ENCODE results near the gene ITGB8. TPM values are rescaled to one million over a fixed set of nuclear protein-coding genes. Genes with fewer than 3 reads are reported as not detected.

Gene ITGB8
- polyA plus RNA-seq, 1 donor from 2014 or later, result 12.2 TPM

DNA sequence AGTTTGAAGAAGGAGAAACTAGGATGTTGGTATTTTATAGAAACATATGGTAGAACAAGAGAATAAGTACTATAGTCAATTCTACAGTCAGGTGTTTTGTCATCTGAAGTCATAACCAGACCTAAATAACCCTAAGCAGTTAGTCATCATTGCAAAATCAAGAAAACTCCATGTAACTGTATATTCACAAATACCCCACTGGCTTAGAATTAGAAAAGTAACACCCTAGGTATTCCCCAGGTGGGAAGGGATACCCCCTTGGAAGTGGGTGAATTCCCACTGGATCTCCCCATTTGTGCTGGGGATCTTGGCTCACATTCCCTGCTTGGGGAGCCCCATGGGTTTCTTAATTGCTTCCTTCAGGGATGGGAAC, 45.9 kb upstream of the ITGB8 start:
- H3K27ac ChIP-seq (ENCODE audit: low read length), result no peak overlapping the region
- no peak overlapping the region for H3K9ac ChIP-seq (ENCODE audit: low read length)
- H3K27me3 ChIP-seq (ENCODE audit: insufficient read depth, low read depth, low read length), result no peaks in the 10 kb centered on the region
- no peak overlapping the region for H3K4me2 ChIP-seq (ENCODE audit: low read length)
- H3K9me2 ChIP-seq (ENCODE audit: insufficient read depth, low read length), result no peaks in the 10 kb centered on the region
- no peaks in the 10 kb centered on the region for H3K79me2 ChIP-seq (replicated peaks; ENCODE audit: insufficient read depth, low read length)
- H3K9me3 ChIP-seq (ENCODE audit: low read length), result no peaks in the 10 kb centered on the region
- no peaks in the 10 kb centered on the region for H3K36me3 ChIP-seq (ENCODE audit: insufficient read depth, low read length)
- H3F3A ChIP-seq (ENCODE audit: insufficient read depth, low read length, poor library complexity, severe bottlenecking), result no peaks in the 10 kb centered on the region
- H4K20me1 ChIP-seq (ENCODE audit: insufficient read depth), result no peaks in the 10 kb centered on the region
- no peak overlapping the region for H2AFZ ChIP-seq (ENCODE audit: low read depth, low read length)
- TF ChIP-seq POLR2AphosphoS5 (IDR thresholded peaks at IDR 0.05) (no peak), EP300 (conservative IDR thresholded peaks at IDR 0.05; ENCODE audit: poor library complexity, severe bottlenecking) (no peak), RAD21 (conservative IDR thresholded peaks at IDR 0.05) (no peak)
- H3K4me3 ChIP-seq (ENCODE audit: low read length), result no peak overlapping the region

DNA sequence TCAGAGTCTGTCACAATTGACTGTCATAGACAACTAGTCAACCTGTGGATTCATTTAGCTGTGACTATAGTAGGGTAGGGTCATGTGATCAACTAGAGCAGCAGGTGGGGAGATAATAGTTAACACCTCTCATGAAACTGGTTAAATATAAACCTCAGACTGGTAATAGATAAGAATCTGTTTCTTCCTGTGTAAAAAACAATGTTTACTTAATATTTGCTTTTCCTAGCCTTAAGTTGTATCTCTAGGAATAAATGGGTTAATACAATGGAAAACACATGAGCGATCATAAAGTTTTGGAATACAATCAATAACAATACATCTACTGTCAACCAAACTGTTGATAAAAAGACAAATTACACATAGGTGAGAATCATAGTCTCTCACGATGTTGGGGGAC, 43.4 kb upstream of the ITGB8 start:
- Histone ChIP-seq H3K27me3 (ENCODE audit: insufficient read depth, low read depth, low read length) (no peaks in the 10 kb centered on the region), H3K36me3 (ENCODE audit: insufficient read depth, low read length) (no peaks in the 10 kb centered on the region), H3K27ac (ENCODE audit: low read length) (no peak overlapping the region), H3K9me2 (ENCODE audit: insufficient read depth, low read length) (no peaks in the 10 kb centered on the region), H2AFZ (ENCODE audit: low read depth, low read length) (no peak overlapping the region), H3K79me2 (replicated peaks; ENCODE audit: insufficient read depth, low read length) (no peaks in the 10 kb centered on the region), H3K9me3 (ENCODE audit: low read length) (no peaks in the 10 kb centered on the region), H3K4me2 (ENCODE audit: low read length) (no peak overlapping the region), H3K4me3 (ENCODE audit: low read length) (no peak overlapping the region), H3F3A (ENCODE audit: insufficient read depth, low read length, poor library complexity, severe bottlenecking) (no peaks in the 10 kb centered on the region), H3K9ac (ENCODE audit: low read length) (no peak overlapping the region), H4K20me1 (ENCODE audit: insufficient read depth) (no peaks in the 10 kb centered on the region)
- TF ChIP-seq, protein P1, sequence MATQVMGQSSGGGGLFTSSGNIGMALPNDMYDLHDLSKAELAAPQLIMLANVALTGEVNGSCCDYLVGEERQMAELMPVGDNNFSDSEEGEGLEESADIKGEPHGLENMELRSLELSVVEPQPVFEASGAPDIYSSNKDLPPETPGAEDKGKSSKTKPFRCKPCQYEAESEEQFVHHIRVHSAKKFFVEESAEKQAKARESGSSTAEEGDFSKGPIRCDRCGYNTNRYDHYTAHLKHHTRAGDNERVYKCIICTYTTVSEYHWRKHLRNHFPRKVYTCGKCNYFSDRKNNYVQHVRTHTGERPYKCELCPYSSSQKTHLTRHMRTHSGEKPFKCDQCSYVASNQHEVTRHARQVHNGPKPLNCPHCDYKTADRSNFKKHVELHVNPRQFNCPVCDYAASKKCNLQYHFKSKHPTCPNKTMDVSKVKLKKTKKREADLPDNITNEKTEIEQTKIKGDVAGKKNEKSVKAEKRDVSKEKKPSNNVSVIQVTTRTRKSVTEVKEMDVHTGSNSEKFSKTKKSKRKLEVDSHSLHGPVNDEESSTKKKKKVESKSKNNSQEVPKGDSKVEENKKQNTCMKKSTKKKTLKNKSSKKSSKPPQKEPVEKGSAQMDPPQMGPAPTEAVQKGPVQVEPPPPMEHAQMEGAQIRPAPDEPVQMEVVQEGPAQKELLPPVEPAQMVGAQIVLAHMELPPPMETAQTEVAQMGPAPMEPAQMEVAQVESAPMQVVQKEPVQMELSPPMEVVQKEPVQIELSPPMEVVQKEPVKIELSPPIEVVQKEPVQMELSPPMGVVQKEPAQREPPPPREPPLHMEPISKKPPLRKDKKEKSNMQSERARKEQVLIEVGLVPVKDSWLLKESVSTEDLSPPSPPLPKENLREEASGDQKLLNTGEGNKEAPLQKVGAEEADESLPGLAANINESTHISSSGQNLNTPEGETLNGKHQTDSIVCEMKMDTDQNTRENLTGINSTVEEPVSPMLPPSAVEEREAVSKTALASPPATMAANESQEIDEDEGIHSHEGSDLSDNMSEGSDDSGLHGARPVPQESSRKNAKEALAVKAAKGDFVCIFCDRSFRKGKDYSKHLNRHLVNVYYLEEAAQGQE (IDR thresholded peaks at IDR 0.05; ENCODE audit: borderline replicate concordance), result no peak
- TF ChIP-seq RAD21 (conservative IDR thresholded peaks at IDR 0.05), result no peak
- no peak for TF ChIP-seq SMC3 (conservative IDR thresholded peaks at IDR 0.05; ENCODE audit: poor library complexity)
- no peak for TF ChIP-seq EZH2 (IDR thresholded peaks at IDR 0.05; ENCODE audit: borderline replicate concordance, insufficient read depth, low read length, poor library complexity, severe bottlenecking)
- no peak for TF ChIP-seq MXI1 (conservative IDR thresholded peaks at IDR 0.05; ENCODE audit: poor library complexity, severe bottlenecking)
- TF ChIP-seq POLR2AphosphoS5 (IDR thresholded peaks at IDR 0.05), result no peak
- no peak for TF ChIP-seq TAF1 (IDR thresholded peaks at IDR 0.05; ENCODE audit: low read depth)
- TF ChIP-seq, protein P2, sequence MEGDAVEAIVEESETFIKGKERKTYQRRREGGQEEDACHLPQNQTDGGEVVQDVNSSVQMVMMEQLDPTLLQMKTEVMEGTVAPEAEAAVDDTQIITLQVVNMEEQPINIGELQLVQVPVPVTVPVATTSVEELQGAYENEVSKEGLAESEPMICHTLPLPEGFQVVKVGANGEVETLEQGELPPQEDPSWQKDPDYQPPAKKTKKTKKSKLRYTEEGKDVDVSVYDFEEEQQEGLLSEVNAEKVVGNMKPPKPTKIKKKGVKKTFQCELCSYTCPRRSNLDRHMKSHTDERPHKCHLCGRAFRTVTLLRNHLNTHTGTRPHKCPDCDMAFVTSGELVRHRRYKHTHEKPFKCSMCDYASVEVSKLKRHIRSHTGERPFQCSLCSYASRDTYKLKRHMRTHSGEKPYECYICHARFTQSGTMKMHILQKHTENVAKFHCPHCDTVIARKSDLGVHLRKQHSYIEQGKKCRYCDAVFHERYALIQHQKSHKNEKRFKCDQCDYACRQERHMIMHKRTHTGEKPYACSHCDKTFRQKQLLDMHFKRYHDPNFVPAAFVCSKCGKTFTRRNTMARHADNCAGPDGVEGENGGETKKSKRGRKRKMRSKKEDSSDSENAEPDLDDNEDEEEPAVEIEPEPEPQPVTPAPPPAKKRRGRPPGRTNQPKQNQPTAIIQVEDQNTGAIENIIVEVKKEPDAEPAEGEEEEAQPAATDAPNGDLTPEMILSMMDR (IDR thresholded peaks at IDR 0.05; ENCODE audit: poor library complexity, severe bottlenecking), result no peak
- no peak for TF ChIP-seq EP300 (conservative IDR thresholded peaks at IDR 0.05; ENCODE audit: poor library complexity, severe bottlenecking)

DNA sequence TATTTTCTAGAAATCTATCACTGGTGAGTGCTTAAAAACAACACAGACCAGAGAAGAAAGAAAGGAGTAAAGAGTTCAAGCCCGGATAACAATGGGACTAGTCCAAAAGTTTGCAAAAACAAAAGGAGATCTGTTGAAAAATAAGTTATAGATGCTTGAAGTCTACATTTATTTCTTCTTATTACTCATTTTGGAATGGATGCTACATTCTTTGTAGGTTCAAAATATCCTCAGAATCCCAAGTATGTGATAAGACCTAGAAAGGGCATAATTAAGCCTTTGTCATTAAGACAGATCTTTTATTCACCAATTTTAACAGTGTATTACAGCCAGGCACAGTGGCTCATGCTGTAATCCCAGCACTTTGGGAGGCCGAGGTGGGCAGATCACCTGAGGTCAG, 42.7 kb upstream of the ITGB8 start:
- no peaks in the 10 kb centered on the region for H3K36me3 ChIP-seq (ENCODE audit: insufficient read depth, low read length)
- no peaks in the 10 kb centered on the region for H3K9me2 ChIP-seq (ENCODE audit: insufficient read depth, low read length)
- no peaks in the 10 kb centered on the region for H4K20me1 ChIP-seq (ENCODE audit: insufficient read depth)
- no peak overlapping the region for H2AFZ ChIP-seq (ENCODE audit: low read depth, low read length)
- H3F3A ChIP-seq (ENCODE audit: insufficient read depth, low read length, poor library complexity, severe bottlenecking), result no peaks in the 10 kb centered on the region
- H3K27me3 ChIP-seq (ENCODE audit: insufficient read depth, low read depth, low read length), result no peaks in the 10 kb centered on the region
- no peak overlapping the region for H3K9ac ChIP-seq (ENCODE audit: low read length)
- no peak for TF ChIP-seq MXI1 (conservative IDR thresholded peaks at IDR 0.05; ENCODE audit: poor library complexity, severe bottlenecking)
- TF ChIP-seq, protein P1 (IDR thresholded peaks at IDR 0.05; ENCODE audit: borderline replicate concordance), result no peak
- no peak for TF ChIP-seq EZH2 (IDR thresholded peaks at IDR 0.05; ENCODE audit: borderline replicate concordance, insufficient read depth, low read length, poor library complexity, severe bottlenecking)
- TF ChIP-seq EP300 (conservative IDR thresholded peaks at IDR 0.05; ENCODE audit: poor library complexity, severe bottlenecking), result no peak
- no peak for TF ChIP-seq TAF1 (IDR thresholded peaks at IDR 0.05; ENCODE audit: low read depth)
- no peak for TF ChIP-seq RAD21 (conservative IDR thresholded peaks at IDR 0.05)
- TF ChIP-seq POLR2AphosphoS5 (IDR thresholded peaks at IDR 0.05), result no peak
- TF ChIP-seq SMC3 (conservative IDR thresholded peaks at IDR 0.05; ENCODE audit: poor library complexity), result no peak
- TF ChIP-seq, protein P2 (IDR thresholded peaks at IDR 0.05; ENCODE audit: poor library complexity, severe bottlenecking), result no peak
- no peak overlapping the region for H3K4me2 ChIP-seq (ENCODE audit: low read length)
- H3K27ac ChIP-seq (ENCODE audit: low read length), result no peak overlapping the region
- H3K79me2 ChIP-seq (replicated peaks; ENCODE audit: insufficient read depth, low read length), result no peaks in the 10 kb centered on the region
- no peaks in the 10 kb centered on the region for H3K9me3 ChIP-seq (ENCODE audit: low read length)
- H3K4me3 ChIP-seq (ENCODE audit: low read length), result no peak overlapping the region
